NCI-H1694 treated with DMSO at 0.1 percent for 48 hours (cell line): Measurements from ENCODE around the gene IGSF22.

Experiments used
- DNase-seq: peaks from one replicate; lab custom pipeline; 2025; lab: John Stamatoyannopoulos, UW

Gene IGSF22

GRCh38 chr11:18713646-18714442 lies 12.1 kb downstream of the IGSF22 start:
- DNase-seq, result no peak

GRCh38 chr11:18710545-18710944 lies 15.4 kb downstream of the IGSF22 start:
- DNase-seq, result no peak

GRCh38 chr11:18709414-18709813 lies 16.6 kb downstream of the IGSF22 start:
- no peak for DNase-seq

GRCh38 chr11:18707811-18708340 lies 18.1 kb downstream of the IGSF22 start:
- no peak for DNase-seq

- no peak for DNase-seq
Measured at GRCh38 chr11:18706330-18707243, 19.4 kb downstream of the IGSF22 start.

GRCh38 chr11:18705651-18706281 lies 20.2 kb downstream of the IGSF22 start:
- no peak for DNase-seq

- no peak for DNase-seq
Measured at GRCh38 chr11:18704698-18705097, 21.3 kb downstream of the IGSF22 start.

GRCh38 chr11:18704045-18704645 lies 21.8 kb downstream of the IGSF22 start:
- no peak for DNase-seq

GRCh38 chr11:18703001-18703763 lies 22.8 kb downstream of the IGSF22 start:
- no peak for DNase-seq

GRCh38 chr11:18701614-18702216 lies 24.3 kb downstream of the IGSF22 start:
- DNase-seq, result no peak

- DNase-seq, result no peak
Measured at GRCh38 chr11:18700872-18701271, 25.1 kb downstream of the IGSF22 start.

- DNase-seq, result no peak
Measured at GRCh38 chr11:18700375-18700774, 25.6 kb downstream of the IGSF22 start.

- no peak for DNase-seq
Measured at GRCh38 chr11:18699848-18700261, 26.1 kb downstream of the IGSF22 start.

GRCh38 chr11:18699269-18699596 lies 26.8 kb downstream of the IGSF22 start:
- DNase-seq, result no peak

- DNase-seq, result peak; percentile 15
Measured at GRCh38 chr11:18698341-18699268, 27.4 kb downstream of the IGSF22 start, which contains the start of gene TMEM86A. TSS of gene TMEM86A (plus strand) at chr11:18698779. CDS start at chr11:18698887, 108 bp downstream.

GRCh38 chr11:18697576-18697975 lies 28.4 kb downstream of the IGSF22 start:
- no peak for DNase-seq

- DNase-seq, result no peak
Measured at GRCh38 chr11:18696638-18697225, 29.3 kb downstream of the IGSF22 start.

GRCh38 chr11:18692941-18693760 lies 32.8 kb downstream of the IGSF22 start:
- DNase-seq, result no peak
